B cell (primary cell): Measurements from ENCODE around the gene UTP15. TPM values are rescaled to one million over a fixed set of nuclear protein-coding genes. Genes with fewer than 3 reads are reported as not detected.
A peak's percentile ranks its signal among the peaks of the same experiment; 100 is the strongest.

Experiments used
- ATAC-seq: fragments of 200-7000 bp; cut with Tn5 transposase; one replicate; pipeline ENCODE4 v1.10.0; 2021; ENCODE audit warnings: low read depth, mild to moderate bottlenecking, moderate number of reproducible peaks, moderate library complexity
- CTCF ChIA-PET: fragments of 350-600 bp; sonication (Branson Sonifier 250); formaldehyde crosslinking; loops from one replicate; lab custom pipeline; 2021; ENCODE audit warnings: antibody characterized with exemption, inconsistent platforms; lab: Charles Lee
- POLR2A ChIA-PET: fragments of 350-600 bp; sonication (Branson Sonifier 250); formaldehyde crosslinking; loops from one replicate; lab custom pipeline; 2021; ENCODE audit warnings: antibody characterized with exemption; lab: Charles Lee
- DNase-seq: peaks from one replicate; pipeline ENCODE4 v3.0.0; 2013
- H2AFZ ChIP-seq: 2 replicates; pipeline ENCODE4 v1.6.1; 2012; ENCODE audit warnings: mild to moderate bottlenecking, low read depth, low read length; ENCODE audit not compliant: insufficient read depth, poor library complexity, severe bottlenecking
- H3K27ac ChIP-seq, 2 donors: 1 replicate in 1 of 2; 2 replicates in 1 of 2; pipeline ENCODE4 v1.5.1; 2012 to 2013; ENCODE audit warnings: low read length in 2 of 2, mild to moderate bottlenecking in 2 of 2, moderate library complexity in 1 of 2
- H3K27me3 ChIP-seq, 4 experiments: fragments of 200-600 bp in 1 of 4; sonication (generic) in 1 of 4; replicated peaks in 1 of 4; 1 replicate in 2 of 4; 2 replicates in 2 of 4; pipeline versions ENCODE4 v1.6.1 to v1.7.0; 2013 to 2016; ENCODE audit warnings: low read length in 3 of 4, mild to moderate bottlenecking in 2 of 4, mixed read lengths in 1 of 4, moderate library complexity in 1 of 4; ENCODE audit not compliant: insufficient read depth in 4 of 4, control insufficient read depth in 3 of 4; ENCODE audit errors: control extremely low read depth in 1 of 4
- H3K36me3 ChIP-seq, 2 experiments: replicated peaks in 1 of 2; 1 replicate in 1 of 2; 2 replicates in 1 of 2; pipeline versions ENCODE4 v1.6.1 to v1.7.1; 2013; ENCODE audit warnings: low read length in 1 of 2; ENCODE audit not compliant: insufficient read depth in 2 of 2, control insufficient read depth in 1 of 2; ENCODE audit errors: control extremely low read depth in 1 of 2, extremely low read depth in 1 of 2
- H3K4me1 ChIP-seq, 2 donors: fragments of 200-600 bp in 1 of 2; sonication (generic) in 1 of 2; 1 replicate in 1 of 2; 2 replicates in 1 of 2; pipeline versions ENCODE4 v1.5.1 to v1.6.1; 2013 to 2017; ENCODE audit warnings: low read length in 2 of 2; ENCODE audit not compliant: control insufficient read depth in 2 of 2, insufficient read depth in 2 of 2
- H3K4me2 ChIP-seq: replicated peaks from 2 replicates; pipeline ENCODE3; 2012; ENCODE audit warnings: mild to moderate bottlenecking, low read depth, low read length; ENCODE audit not compliant: poor library complexity, severe bottlenecking
- H3K4me3 ChIP-seq, 5 experiments: fragments of 200-600 bp in 1 of 5; sonication (generic) in 1 of 5; 1 replicate in 3 of 5; 2 replicates in 2 of 5; pipeline versions ENCODE4 v1.5.1 to v1.7.0; 2011 to 2016; ENCODE audit warnings: low read length in 4 of 5, mild to moderate bottlenecking in 4 of 5, low read depth in 2 of 5, control low read depth in 1 of 5, moderate library complexity in 1 of 5; ENCODE audit not compliant: insufficient read depth in 1 of 5; ENCODE audit errors: control extremely low read depth in 1 of 5, extremely low read depth in 1 of 5
- H3K79me2 ChIP-seq: fragments of 200-600 bp; sonication (generic); one replicate; pipeline ENCODE4 v1.6.0; 2016; ENCODE audit warnings: low read length; ENCODE audit not compliant: control insufficient read depth, insufficient read depth
- H3K9ac ChIP-seq: fragments of 200-600 bp; sonication (generic); 2 replicates; pipeline ENCODE4 v1.6.1; 2017; ENCODE audit warnings: mild to moderate bottlenecking, low read length, moderate library complexity
- H3K9me3 ChIP-seq, 3 donors: one replicate each; pipeline versions ENCODE4 v1.6.1 to v1.7.1; 2013; ENCODE audit warnings: low read length in 2 of 3; ENCODE audit not compliant: control insufficient read depth in 2 of 3, insufficient read depth in 1 of 3; ENCODE audit errors: control extremely low read depth in 1 of 3
- H4K20me1 ChIP-seq: 2 replicates; pipeline ENCODE4 v1.6.0; 2012; ENCODE audit warnings: mild to moderate bottlenecking, low read length; ENCODE audit not compliant: insufficient read depth, control insufficient read depth, poor library complexity, severe bottlenecking
- H3K27ac Mint-ChIP-seq: one replicate; pipeline ENCODE4 v1.8.0; 2021; ENCODE audit warnings: mixed read lengths
- H3K27me3 Mint-ChIP-seq: one replicate; pipeline ENCODE4 v1.8.0; 2021; ENCODE audit warnings: mixed read lengths
- H3K4me1 Mint-ChIP-seq: one replicate; pipeline ENCODE4 v1.8.0; 2021; ENCODE audit warnings: mixed read lengths
- H3K4me3 Mint-ChIP-seq: one replicate; pipeline ENCODE4 v1.8.0; 2021; ENCODE audit warnings: mixed read lengths
- H3K9me3 Mint-ChIP-seq: one replicate; pipeline ENCODE4 v1.8.0; 2022; ENCODE audit warnings: mixed read lengths; ENCODE audit not compliant: insufficient read depth
- CTCF ChIP-seq: fragments of 200-600 bp; IDR thresholded peaks from one replicate; pipeline ENCODE4 v1.8.0; 2022; ENCODE audit warnings: antibody characterized with exemption, mild to moderate bottlenecking
- EZH2 ChIP-seq: IDR thresholded peaks from 2 replicates; pipeline ENCODE4 v1.6.1; 2012; ENCODE audit warnings: borderline replicate concordance, low read depth, mild to moderate bottlenecking, moderate library complexity, low read length; ENCODE audit not compliant: insufficient read depth, poor library complexity, severe bottlenecking
- WGBS: methylation state at CpG from one replicate; pipeline ENCODE4 v1.1.5; 2013; ENCODE audit warnings: missing lambda C conversion rate; ENCODE audit not compliant: insufficient coverage; 5-methylcytosine and 5-hydroxymethylcytosine counted together
- intact Hi-C: fragments of 100-400 bp; cut with micrococcal nuclease; formaldehyde crosslinking; loops from one replicate; pipeline ENCODE4 v1.10.0; 2022
- polyA plus RNA-seq: library from polyadenylated mRNA; depleted of rRNA; stranded (reverse); fragments of >200 nt; gene quantifications from 2 replicates; pipeline ENCODE4 v1.2.3, GENCODE V29; 2012
- total RNA-seq, 2 donors: library from RNA; stranded (reverse); fragments of 120-200 nt in 1 of 2; gene quantifications; 1 replicate in 1 of 2; 2 replicates in 1 of 2; pipeline versions ENCODE4 v1.2.3 to v1.2.4, GENCODE V29; 2013 to 2022

The UTP15 gene
- total and polyA plus RNA-seq, 2 donors (not counting 1 experiment from before 2014, with no cell fraction given) = 17.1 to 25.3 TPM

DNA sequence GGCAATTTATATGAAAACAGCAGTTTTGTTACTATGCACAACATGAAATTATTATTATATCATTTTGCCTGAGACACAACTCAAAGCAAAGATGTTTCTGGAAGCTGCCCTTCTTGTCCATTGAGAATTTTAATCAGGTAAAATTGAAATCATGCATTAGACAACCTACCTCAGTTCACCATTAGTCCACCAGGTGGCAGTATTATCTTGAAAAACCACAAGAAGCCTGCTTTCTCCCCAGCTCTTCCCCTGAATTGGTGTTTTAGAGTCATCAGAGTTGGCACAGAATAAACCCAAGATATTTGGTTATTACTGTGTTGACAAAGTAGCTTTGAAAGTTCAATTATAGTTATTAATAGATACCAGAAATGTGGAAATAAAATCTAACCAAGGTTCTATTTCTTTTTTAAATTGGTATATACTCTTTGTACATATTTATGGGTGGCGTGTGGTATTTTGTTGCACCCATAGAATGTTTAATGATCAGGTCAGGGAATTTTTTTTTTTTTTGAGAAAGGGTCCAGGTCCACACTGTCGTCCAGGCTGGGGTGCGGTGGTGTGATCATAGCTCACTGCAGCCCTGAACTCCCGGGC, 25.7 kb downstream of the UTP15 start:
- Histone ChIP-seq H3K4me2 (no peak overlapping the region), H2AFZ (no peak overlapping the region), H3K27me3 (no peaks in the 10 kb centered on the region), H3K9me3 (no peaks in the 10 kb centered on the region), H3K4me3 (no peak overlapping the region), H3K9ac (no peak overlapping the region), H4K20me1 (no peaks in the 10 kb centered on the region), H3K79me2 (no peaks in the 10 kb centered on the region), H3K27ac (no peak overlapping the region), H3K4me1 (no peaks in the 10 kb centered on the region), H3K36me3 (no peaks in the 10 kb centered on the region)
- no peaks in the 10 kb centered on the region for H3K27me3 Mint-ChIP-seq
- ATAC-seq (peak; percentile 54), DNase-seq (peak; percentile 74)
- no peak overlapping the region for H3K4me3 Mint-ChIP-seq
- H3K4me1 Mint-ChIP-seq = no peaks in the 10 kb centered on the region
- CTCF ChIA-PET = interaction anchor here (0.8 to 7.3 kb wide), 21 partner anchors 10 to 1058 kb away, joined by 3 to 101 read pairs (median 4); partner anchors contain the start of genes ANKRA2 and UTP15
- TF ChIP-seq EZH2 (no peak), CTCF (peak; percentile 88)
- POLR2A ChIA-PET = no interaction called here
- H3K27ac Mint-ChIP-seq = no peak overlapping the region
- no CpG with 5 or more reads among the region's 4 CpGs for WGBS
- intact Hi-C loops = loop anchor here (1.0 to 10.0 kb wide), 3 partner anchors 201 to 1057 kb away; no protein-coding TSS in a partner anchor
- H3K9me3 Mint-ChIP-seq = no peaks in the 10 kb centered on the region
